Sigmoid colon (tissue), 7 donors: ENCODE results near the gene DNPH1. TPM values are rescaled to one million over a fixed set of nuclear protein-coding genes. Genes with fewer than 3 reads are reported as not detected.

ENCODE experiments used
- DNase-seq: peaks from one replicate; pipeline ENCODE4 v3.0.0-alpha.2; 2019
- H3K27ac ChIP-seq, 4 donors: fragments of 200-600 bp; sonication (generic); one replicate each; pipeline ENCODE4 v1.5.1; 2016 to 2019; ENCODE audit warnings: mild to moderate bottlenecking in 1 of 4
- H3K27me3 ChIP-seq, 3 donors: fragments of 200-600 bp; sonication (generic); one replicate each; pipeline ENCODE4 v1.5.1; 2019; ENCODE audit warnings: mild to moderate bottlenecking in 1 of 3
- H3K36me3 ChIP-seq, 4 donors: fragments of 200-600 bp; sonication (generic); one replicate each; pipeline ENCODE4 v1.5.1; 2016 to 2019
- H3K4me1 ChIP-seq, 4 donors: fragments of 200-600 bp; sonication (generic); one replicate each; pipeline ENCODE4 v1.5.1; 2017 to 2019
- H3K4me3 ChIP-seq, 4 donors: fragments of 200-600 bp; sonication (generic); one replicate each; pipeline ENCODE4 v1.5.1; 2017 to 2019; ENCODE audit warnings: mild to moderate bottlenecking in 2 of 4, moderate library complexity in 1 of 4
- H3K9me3 ChIP-seq, 4 donors: fragments of 200-600 bp in 3 of 4; sonication (generic) in 3 of 4; one replicate each; pipeline versions ENCODE4 v1.5.1 to v1.6.1; 2013 to 2019
- EP300 ChIP-seq, 4 donors: sonication (generic); formaldehyde crosslinking; IDR thresholded peaks; one replicate each; pipeline ENCODE4 v1.6.1; 2017; ENCODE audit warnings: antibody characterized with exemption in 4 of 4
- POLR2A ChIP-seq, 2 donors: fragments of 450-650 bp; IDR thresholded peaks; one replicate each; pipeline ENCODE4 v1.6.1; 2016; ENCODE audit warnings: antibody characterized with exemption in 2 of 2, mild to moderate bottlenecking in 2 of 2, moderate library complexity in 2 of 2
- POLR2AphosphoS5 ChIP-seq, 4 donors: sonication (generic); formaldehyde crosslinking; IDR thresholded peaks; one replicate each; pipeline ENCODE4 v1.6.1; 2017; ENCODE audit warnings: antibody characterized with exemption in 4 of 4
- WGBS, 2 donors: extraction: QIAGEN DNeasy Blood & Tissue Kit; methylation state at CpG; one replicate each; pipeline ENCODE4 v1.1.7; 2013; 5-methylcytosine and 5-hydroxymethylcytosine counted together
- intact Hi-C: fragments of 100-400 bp; cut with DNase I; formaldehyde crosslinking; loops from one replicate; pipeline ENCODE4 v1.15.1; 2023
- polyA plus RNA-seq, 3 donors: library from polyadenylated mRNA; stranded (reverse); fragments of 200-250 nt; gene quantifications; one replicate each; pipeline ENCODE4 v1.2.3, GENCODE V29; 2013
- total RNA-seq, 4 donors: library from RNA; depleted of rRNA; stranded (reverse); fragments of >200 nt; gene quantifications; one replicate each; pipeline ENCODE4 v1.1.0, GENCODE V29; 2016
- TF ChIP-seq, protein P1 (sequence below), 4 experiments: fragments of 450-650 bp in 3 of 4; fragments of 200-600 bp in 1 of 4; IDR thresholded peaks; one replicate each; pipeline ENCODE4 v1.5.1; 2016 to 2019; ENCODE audit warnings: antibody characterized with exemption in 4 of 4, mild to moderate bottlenecking in 3 of 4, moderate library complexity in 2 of 4
- donor health status: healthy with polysubstance abuse.
- donor health status: Bipolar disorder and iron deficiency.
- donor health status: healthy.

The DNPH1 gene
- total and polyA plus RNA-seq, 7 donors = 32.1 to 188 (median 96.0) TPM

DNA sequence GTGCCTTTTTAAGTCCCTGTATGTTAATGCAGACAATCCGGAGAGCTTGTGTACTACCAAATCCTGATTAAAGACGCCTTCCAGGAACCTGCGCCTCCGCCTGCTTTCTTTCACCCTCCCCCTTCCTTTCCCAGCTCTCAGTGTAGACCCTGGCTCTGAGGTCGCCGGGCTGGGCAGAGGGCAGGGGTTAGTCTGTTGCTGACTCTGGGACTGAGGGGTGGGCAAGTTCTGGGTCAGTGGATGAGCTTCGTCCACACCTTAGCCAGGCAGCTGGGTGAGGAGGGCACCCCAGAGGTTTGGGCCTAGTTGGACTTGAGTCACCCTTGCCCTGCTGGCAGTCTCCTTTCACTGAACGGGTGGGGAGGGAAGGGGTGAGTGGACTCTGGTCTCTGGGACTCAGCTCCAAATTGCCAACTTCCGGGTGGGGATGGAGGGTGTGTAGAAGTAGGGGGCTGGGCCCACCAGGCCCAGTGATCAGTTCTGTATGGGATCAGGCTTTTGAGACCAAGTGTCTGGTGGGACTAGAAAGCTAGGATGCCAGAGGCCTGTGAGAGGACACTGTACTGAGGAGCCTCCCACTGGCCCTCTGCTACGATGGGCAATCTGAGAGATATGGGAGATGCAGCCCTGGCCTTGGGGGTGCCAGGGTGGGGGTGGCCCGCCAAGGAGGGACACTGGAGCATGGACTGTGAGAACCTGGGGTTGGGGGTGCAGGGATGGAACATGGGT, 47.5 kb upstream of the DNPH1 start:
- Histone ChIP-seq H3K27me3 (peaks cover 0 to 21% (median 14%) of the 10 kb centered on the region in 3 donors), H3K4me1 (peaks cover 0 to 37% (median 29%) of the 10 kb centered on the region in 4 donors), H3K27ac (peak overlapping the region in 2 of 4 donors; percentile 25 to 77), H3K4me3 (peak overlapping the region in 1 of 4 donors; percentile 53), H3K36me3 (no peaks in the 10 kb centered on the region), H3K9me3 (no peaks in the 10 kb centered on the region)
- TF ChIP-seq POLR2AphosphoS5 (IDR thresholded peaks at IDR 0.05) (no peak), POLR2A (IDR thresholded peaks at IDR 0.05) (no peak), EP300 (IDR thresholded peaks at IDR 0.05) (no peak)
- TF ChIP-seq, protein P1, sequence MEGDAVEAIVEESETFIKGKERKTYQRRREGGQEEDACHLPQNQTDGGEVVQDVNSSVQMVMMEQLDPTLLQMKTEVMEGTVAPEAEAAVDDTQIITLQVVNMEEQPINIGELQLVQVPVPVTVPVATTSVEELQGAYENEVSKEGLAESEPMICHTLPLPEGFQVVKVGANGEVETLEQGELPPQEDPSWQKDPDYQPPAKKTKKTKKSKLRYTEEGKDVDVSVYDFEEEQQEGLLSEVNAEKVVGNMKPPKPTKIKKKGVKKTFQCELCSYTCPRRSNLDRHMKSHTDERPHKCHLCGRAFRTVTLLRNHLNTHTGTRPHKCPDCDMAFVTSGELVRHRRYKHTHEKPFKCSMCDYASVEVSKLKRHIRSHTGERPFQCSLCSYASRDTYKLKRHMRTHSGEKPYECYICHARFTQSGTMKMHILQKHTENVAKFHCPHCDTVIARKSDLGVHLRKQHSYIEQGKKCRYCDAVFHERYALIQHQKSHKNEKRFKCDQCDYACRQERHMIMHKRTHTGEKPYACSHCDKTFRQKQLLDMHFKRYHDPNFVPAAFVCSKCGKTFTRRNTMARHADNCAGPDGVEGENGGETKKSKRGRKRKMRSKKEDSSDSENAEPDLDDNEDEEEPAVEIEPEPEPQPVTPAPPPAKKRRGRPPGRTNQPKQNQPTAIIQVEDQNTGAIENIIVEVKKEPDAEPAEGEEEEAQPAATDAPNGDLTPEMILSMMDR (IDR thresholded peaks at IDR 0.05) = no peak
- no peak for DNase-seq
- 15 to 68% methylated on average over 11 of the region's 11 CpGs for WGBS, 2 donors
- intact Hi-C loops = no loop called here

DNA sequence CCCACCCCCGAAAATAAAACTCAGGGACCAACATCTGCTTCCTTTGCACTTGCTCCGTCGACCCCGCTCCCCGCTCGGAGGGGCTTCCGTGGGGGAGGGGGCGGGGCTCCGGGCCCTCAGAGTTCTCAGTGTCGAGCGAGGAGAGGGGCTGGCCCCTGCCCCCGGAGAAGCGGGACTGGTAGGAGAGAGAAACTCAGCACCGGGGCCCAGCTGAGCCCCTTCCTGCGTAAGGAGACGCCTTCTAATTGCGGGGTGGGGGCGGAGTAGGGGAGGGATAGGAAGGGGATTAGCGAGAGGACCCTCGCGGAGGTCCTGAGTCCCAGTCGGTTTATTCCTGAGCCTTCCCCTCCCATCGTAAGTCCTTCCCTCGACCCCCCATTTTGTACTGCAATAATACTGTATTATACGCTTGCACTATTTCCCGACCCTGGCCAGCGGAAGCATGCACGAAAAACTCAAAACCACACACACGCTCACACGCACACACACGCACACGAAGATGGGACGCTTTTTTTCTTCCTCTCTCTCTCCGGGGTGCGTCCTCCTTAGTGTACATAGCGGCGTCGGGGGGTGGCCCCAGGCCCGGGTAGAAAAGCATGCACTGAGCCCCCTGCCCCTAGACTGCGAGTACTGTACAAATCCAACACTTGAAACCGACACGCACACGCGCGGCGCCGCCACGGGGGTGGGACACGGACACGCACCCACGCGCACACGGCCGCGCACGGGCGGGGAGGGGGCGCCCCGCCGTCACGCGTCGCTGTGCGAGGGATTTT, 46.7 kb upstream of the DNPH1 start:
- no peak for DNase-seq
- Histone ChIP-seq H3K27ac (peak overlapping the region in 2 of 4 donors; percentile 25 to 77), H3K27me3 (peaks cover 0 to 21% (median 14%) of the 10 kb centered on the region in 3 donors), H3K9me3 (no peaks in the 10 kb centered on the region), H3K4me3 (peak overlapping the region in 3 of 4 donors; percentile 41 to 55 (median 53)), H3K36me3 (no peaks in the 10 kb centered on the region), H3K4me1 (peaks cover 0 to 37% (median 29%) of the 10 kb centered on the region in 4 donors)
- WGBS, 2 donors = 10 to 14% methylated on average over 64 of the region's 64 CpGs
- intact Hi-C loops = no loop called here
- TF ChIP-seq POLR2AphosphoS5 (IDR thresholded peaks at IDR 0.05) = no peak

DNA sequence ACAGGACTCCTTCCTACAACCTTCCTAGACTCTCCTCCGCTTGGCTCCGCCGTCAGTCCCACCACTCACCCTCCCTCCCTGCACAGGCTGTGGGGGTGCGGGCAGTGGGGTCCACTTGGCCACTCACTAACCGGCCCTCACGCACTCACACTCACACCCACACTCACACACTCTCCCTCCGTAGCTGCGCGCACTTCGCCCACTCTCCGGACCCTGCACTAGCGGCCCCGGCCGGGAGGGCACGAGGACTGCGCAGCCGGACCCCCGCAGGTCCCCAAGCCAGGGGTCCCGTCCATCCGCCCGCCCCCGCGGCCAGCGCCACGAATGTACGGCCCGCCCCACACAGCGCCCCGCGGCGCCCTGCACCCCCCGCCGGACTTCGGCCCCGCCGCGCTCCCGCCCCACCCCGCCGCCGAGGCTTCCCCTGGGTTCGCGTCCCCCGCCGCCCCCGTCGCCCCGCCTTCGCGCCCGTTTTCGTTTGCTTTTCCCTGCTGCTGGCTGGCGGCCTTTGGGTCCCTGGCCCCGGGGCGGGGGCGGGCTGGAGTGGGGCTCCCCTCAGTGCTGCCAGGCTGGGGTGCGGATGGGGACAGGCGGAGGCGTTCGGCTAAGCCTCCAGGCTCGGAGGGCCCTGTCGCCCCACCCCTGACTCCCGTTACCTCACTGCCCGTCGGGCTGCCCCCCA, 45.8 kb upstream of the DNPH1 start:
- 3 to 5% methylated on average over 65 of the region's 65 CpGs for WGBS, 2 donors
- DNase-seq = no peak
- Histone ChIP-seq H3K27ac (peak overlapping the region in 1 of 4 donors; percentile 42), H3K4me3 (peak overlapping the region; percentile 20 to 55 (median 47)), H3K4me1 (peaks cover 0 to 38% (median 30%) of the 10 kb centered on the region in 4 donors), H3K36me3 (no peaks in the 10 kb centered on the region), H3K9me3 (no peaks in the 10 kb centered on the region), H3K27me3 (peaks cover 0 to 21% (median 14%) of the 10 kb centered on the region in 3 donors)
- intact Hi-C loops = no loop called here
- TF ChIP-seq, protein P1 (IDR thresholded peaks at IDR 0.05) = no peak
- no peak for TF ChIP-seq POLR2AphosphoS5 (IDR thresholded peaks at IDR 0.05)
- no peak for TF ChIP-seq POLR2A (IDR thresholded peaks at IDR 0.05)
- no peak for TF ChIP-seq EP300 (IDR thresholded peaks at IDR 0.05)

DNA sequence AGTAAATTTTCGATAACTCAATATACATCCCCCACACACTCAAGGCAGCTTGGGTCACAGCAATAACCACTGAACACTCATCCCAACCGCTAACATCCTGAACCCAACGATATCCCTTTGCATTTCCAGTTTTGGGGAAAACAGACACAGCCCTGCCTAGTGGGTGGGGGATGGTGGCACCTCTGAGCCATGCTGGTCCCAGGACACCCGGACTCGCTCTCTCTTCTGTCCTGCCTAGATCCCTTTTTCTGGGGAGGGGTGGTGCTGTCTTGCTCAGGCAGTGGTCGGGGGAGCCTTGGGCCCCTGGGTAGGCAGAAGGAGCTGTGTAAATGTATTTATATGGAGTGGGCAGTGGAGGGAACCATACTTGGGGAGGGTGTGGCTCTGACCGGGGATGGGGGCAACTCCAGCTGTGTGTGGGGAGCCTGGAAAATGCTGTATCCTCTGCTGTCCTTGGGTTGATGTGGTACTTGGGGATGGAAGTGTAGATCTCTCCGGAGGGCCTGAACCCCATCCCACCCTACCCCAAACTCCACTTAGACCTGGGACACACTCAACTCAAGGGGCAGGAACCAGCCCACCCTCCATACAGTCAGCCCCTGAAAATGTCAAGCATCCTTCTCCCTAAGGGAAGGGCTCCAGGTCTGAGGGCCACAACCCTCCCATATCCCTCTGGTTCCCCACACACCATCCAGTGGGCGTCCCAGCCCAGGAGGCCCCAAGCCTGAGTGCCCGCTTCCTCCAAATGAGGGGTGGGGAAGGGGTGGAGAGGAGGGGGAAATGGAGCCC, 45.0 kb upstream of the DNPH1 start:
- WGBS, 2 donors = 73 to 78% methylated on average over 10 of the region's 10 CpGs
- intact Hi-C loops = no loop called here
- peaks cover 0 to 21% (median 14%) of the 10 kb centered on the region in 3 donors for H3K27me3 ChIP-seq
- no peak for TF ChIP-seq EP300 (IDR thresholded peaks at IDR 0.05)
- TF ChIP-seq POLR2A (IDR thresholded peaks at IDR 0.05) = no peak
- no peak for TF ChIP-seq POLR2AphosphoS5 (IDR thresholded peaks at IDR 0.05)
- TF ChIP-seq, protein P1 (IDR thresholded peaks at IDR 0.05) = no peak
- H3K9me3 ChIP-seq = no peaks in the 10 kb centered on the region
- no peak for DNase-seq
- H3K36me3 ChIP-seq = no peaks in the 10 kb centered on the region
- peaks cover 0 to 45% (median 37%) of the 10 kb centered on the region in 4 donors for H3K4me1 ChIP-seq
- peak overlapping the region in 3 of 4 donors; percentile 41 to 55 (median 53) for H3K4me3 ChIP-seq
- H3K27ac ChIP-seq = no peak overlapping the region
